ENCODE measurements around the gene GPR157.
"Not testable (repeated sequence)": the region's sequence is repeated elsewhere in the genome, so short reads cannot be mapped to it uniquely, and the experiment has no call there.

Gene GPR157, protein sequence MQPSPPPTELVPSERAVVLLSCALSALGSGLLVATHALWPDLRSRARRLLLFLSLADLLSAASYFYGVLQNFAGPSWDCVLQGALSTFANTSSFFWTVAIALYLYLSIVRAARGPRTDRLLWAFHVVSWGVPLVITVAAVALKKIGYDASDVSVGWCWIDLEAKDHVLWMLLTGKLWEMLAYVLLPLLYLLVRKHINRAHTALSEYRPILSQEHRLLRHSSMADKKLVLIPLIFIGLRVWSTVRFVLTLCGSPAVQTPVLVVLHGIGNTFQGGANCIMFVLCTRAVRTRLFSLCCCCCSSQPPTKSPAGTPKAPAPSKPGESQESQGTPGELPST

DNA sequence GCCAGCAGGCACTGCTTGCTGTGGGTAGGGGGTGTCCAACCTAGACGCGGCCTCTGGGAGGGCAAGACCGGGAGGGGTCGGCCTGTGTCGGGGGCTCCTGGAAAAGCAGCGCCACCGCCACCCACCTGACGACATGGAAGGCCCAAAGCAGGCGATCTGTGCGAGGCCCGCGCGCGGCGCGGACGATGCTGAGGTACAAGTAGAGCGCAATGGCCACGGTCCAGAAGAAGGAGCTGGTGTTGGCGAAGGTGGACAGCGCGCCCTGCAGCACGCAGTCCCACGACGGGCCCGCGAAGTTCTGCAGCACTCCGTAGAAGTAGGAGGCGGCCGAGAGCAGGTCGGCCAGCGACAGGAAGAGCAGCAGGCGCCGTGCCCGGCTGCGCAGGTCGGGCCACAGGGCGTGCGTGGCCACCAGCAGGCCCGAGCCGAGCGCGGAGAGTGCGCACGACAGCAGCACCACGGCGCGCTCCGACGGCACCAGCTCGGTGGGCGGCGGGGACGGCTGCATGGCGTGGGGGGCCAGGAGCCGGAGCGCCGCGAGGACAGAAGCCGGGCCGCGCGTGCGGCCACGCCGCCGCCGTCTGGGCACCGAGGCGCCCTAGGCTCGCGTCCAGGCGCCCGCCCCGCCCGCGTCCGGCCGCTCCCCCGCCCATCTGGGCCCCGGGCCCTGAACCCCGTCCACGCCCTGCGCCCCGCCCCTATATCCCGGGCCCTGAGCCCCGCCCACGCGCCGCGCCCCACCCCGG lies at the start of gene GPR157:
Gene GPR157 (minus strand): TSS at position 583 of the 746 bp plus-strand sequence. CDS start 75 bp downstream, at position 508.
- peak; percentile 99 for DNase-seq (ENCODE audit: low spot score)

DNA sequence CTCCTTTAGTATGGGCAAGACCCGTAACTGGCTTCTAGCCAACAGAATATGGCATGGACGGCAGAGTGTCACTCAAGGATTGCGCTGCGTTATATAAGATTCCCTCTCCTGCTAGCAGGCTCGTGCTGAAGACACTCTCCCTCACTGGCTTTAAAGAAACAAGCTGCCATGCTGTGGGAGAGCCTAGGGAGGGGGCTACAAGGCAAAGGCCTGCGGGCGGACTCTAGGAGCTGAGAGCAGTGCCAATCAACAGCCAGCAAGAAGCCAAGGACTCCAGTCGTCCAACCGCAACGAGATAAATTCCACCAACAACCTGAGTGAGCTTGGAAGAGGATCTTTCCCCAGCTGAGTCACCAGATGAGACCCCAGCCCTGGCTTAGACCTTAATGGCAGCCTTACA lies 45.9 kb upstream of the GPR157 start:
- no peak for DNase-seq (ENCODE audit: low spot score)

DNA sequence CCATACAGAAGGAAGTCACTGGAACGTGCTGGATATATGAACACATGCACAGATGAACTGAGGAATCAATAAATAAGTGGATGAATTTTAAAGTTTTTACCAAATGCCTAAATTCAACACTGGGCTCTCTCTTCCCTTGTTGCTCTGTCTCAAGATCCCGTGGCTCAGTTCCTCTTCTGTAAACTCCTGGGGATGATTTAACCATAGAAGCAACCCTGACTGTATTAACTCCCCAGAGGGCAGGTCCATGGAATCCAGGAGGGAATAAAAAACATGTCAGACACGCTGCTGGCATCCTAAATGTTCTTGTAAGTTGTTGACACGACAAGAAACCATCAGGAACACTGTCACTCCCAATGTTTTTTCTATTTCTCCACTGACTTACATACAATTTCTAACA lies 45.3 kb upstream of the GPR157 start:
- no peak for DNase-seq (ENCODE audit: low spot score)

DNA sequence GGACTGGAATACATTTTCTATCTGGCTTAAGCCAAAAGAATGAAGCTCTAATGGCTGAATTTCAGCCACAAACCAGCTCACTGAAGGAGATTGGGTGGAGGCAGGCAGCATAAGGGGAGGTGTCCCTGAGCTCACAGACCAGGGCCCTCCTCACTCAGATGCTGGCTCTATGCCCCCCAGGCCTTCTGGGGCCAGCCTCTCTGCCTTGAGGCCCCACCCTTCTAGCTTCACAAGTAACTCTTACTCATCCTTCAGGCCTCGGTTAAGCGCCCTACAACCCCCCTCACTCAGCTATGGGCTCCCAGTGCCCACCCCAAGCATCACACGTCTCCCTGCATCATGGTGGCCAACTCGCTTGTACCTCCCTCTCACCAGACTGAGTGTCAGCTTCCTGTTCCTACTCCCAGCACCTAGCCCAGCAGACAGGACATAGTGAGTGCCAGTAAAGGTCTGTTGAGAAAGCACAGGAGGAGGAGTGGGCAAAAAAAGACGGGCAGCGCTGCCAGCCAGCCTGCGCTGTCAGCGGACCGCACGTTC lies 40.8 kb upstream of the GPR157 start:
- peak; percentile 3 for DNase-seq (ENCODE audit: low spot score)

DNA sequence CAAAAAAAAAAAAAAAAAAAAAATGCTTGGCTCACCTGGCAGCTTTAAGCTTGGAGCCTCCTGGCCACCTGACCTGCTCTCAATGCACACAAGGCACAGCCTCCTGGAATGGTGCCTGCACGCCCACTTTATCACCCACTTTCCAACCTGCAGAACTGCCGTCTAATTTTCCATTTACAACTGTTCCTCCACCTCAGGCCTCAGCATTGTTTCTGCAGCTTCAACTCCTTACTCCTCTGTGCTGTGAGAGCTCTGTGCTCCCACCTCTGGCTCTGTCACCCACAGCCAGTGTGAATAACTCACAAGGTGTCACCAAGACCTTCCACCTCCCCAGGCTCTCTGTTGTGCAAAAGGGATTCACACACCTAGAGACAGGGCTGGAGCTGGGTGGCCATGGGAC lies 38.7 kb upstream of the GPR157 start:
- DNase-seq (ENCODE audit: low spot score): peak; percentile 8

DNA sequence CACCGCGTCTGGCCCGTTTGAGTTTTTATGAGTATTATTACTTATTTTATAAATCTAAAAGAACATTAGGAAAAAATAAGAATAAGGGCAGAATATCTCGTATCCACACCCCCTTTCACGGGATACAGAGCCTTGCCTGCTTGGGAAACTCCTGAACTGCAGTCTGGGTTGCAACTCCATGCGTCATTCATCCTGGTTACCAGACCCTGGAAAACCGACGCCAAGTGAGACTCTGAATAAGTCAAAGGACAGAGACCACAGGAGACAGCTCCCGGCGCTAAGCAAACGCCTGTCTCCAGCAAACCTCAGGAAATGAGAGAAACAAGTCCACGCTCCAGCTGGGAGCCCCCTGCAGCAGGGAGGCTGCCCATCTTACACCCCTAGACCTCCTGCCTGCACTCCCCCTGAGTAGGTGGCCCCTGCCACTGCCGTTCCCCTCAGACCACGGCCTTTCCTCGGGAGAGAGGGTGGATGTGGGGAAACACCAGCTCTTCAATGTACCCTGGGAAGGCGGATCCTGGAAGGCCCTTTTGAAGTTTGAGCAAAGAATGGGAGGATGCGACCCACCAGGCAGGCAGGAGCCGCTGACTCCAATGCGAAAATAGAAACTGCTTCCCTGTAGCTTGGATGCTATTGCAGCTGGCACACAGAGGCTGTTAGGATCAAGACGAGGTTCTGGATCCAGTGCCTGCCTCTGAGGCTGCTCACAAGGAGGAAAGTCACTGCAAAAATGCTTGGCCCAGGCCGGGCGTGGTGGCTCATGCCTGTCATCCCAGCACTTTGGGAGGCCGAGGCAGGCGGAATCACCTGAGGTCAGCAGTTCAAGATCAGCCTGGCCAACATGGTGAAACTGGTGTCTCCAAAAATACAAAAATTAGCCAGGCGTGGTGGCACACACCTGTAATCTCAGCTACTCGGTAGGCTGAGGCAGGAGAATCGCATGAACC lies 37.7 kb upstream of the GPR157 start:
- peak; percentile 17 for DNase-seq (ENCODE audit: low spot score)

DNA sequence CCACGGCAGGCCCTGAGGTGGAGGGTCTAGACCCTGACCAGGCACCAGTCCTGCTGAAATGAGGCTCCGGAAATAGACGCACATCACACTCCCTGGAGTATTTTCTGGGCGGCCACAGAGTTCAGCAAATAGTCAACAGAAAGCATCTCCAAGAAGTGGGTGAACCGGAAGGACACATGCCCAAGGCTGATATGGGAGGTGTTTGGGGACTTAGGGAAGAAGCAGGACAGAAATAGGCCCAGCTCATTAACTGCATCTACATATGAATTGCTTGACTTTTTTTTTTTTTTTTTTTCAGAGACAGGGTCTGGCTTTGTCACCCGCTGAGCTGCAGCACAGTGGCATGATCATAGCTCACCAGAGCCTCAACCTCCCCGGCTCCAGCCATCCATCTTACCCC lies 36.5 kb upstream of the GPR157 start:
- DNase-seq (ENCODE audit: low spot score): peak; percentile 10

DNA sequence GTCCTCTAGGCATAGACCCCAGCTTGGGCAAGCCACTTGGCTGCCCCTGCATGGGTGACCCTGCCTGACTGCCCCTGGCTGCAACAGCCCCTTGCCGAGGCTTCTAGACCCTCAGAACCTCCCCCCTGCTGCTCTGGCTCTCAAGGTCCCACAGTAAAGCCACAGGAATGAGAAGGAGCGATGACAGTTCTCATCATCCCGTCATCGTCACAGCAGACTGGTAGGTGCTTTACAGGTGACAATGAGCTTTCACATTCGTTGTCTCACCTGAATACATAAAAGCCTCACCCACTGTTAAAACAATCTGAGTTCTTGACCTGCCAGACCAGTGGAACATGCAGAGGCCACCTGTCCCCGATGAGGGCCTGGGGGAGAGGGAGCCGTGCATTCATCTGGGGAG lies 36.0 kb upstream of the GPR157 start:
- peak; percentile 12 for DNase-seq (ENCODE audit: low spot score)

DNA sequence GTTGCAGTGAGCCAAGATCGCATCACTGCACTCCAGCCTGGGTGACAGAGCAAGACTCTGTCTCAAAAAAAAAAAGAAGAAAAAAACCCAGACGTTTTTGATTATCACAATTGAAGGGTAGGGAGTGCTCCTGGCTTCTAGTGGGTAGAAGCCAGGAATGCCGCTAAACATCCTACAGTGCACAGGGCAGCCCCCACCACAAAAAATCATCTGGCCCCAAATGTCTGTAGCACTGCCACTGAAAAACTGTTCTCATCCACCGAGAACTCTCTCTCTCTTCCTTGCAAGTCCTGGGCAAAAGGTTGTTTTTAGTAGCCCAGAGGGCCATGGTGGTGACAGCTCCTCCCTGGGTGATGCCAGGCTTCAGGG lies 35.6 kb upstream of the GPR157 start:
- DNase-seq (ENCODE audit: low spot score): no peak

DNA sequence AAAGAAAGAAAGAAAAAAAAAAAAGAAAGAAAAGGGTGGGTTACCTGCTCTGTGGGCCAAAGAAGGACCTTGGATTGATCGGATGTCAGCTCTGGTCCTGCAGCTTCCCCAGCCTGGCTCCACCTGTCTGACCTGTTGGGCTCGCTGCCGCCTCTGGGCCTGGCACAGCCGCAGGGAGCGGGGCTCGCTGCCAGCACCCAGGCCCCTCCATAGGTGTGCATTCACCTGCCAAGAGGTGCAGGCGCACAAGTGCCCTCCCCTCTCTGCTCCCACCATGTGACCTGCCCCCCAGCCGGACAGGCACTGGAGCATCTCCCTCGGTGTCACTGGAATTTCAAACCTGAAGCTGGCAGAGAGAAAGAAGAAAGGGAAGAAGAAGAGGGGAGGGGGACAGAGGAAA lies 33.1 kb upstream of the GPR157 start:
- DNase-seq (ENCODE audit: low spot score): peak; percentile 23

DNA sequence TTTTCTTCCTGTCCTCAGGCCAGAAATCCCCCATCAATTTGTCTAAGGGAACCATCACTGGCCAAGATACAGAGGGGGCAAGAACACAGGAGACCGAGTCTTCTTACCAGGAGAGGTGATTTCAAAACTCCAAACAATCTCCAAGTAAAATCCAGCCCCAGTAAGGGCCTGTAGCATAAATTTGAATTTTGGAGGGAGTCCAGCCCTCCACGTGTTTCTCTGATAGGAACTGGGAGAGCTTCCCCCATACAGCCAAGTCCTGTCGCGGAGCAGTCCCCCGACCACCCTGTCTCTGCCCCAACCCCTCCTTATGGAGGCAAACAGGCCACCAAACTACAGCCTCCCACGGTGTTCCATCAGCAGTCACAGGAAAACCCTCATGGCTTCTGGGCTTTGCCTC lies 32.4 kb upstream of the GPR157 start:
- DNase-seq (ENCODE audit: low spot score): peak; percentile 7

DNA sequence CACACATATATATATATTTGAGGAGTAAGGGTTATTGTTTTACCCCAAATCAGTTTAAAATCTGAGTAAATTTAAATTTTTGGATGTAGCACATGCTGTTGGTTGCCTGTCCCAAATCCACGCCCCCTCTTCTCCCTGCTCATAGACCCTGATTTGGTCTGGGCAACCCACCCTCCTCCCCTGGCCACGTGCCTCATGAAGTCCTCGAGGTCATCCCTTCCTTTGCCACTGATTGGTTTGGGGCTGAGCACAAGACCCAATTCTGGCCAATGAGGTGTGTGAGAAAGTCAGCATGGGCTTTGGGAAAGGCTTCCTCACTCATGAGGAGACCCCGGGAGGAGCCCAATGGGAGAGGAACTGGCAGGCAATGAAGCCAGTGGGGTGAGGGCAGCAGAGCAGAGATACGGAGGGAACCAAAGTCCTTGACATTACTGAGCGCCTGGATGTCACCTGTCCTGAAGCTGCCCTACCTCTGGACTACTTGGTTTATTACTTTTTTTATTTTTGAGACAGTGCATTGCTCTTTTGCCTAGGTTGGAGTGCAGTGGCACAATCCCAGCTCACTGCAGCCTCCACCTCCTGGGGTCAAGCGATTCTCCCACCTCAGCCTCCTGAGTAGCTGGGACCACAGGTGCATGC lies 31.3 kb upstream of the GPR157 start:
- DNase-seq (ENCODE audit: low spot score): no peak

DNA sequence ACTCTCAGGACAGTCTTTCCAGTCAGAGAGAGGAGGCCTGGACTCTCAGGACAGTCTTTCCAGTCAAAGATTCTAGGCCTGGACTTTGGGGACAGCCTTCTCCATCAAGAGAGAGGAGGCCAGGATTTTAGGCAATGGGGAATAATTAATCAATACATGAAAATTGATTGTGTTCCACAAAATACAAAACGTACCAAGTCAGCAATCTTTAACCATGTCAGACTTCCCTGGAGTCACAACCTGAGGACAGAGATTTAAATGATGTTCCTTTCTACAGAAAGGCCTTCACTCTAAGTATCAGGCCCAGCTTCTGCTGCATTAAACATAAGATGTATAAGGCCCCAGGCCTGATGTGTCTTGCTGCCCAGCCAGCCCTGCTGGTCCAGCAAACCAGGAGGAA lies 27.0 kb upstream of the GPR157 start:
- DNase-seq (ENCODE audit: low spot score): no peak

DNA sequence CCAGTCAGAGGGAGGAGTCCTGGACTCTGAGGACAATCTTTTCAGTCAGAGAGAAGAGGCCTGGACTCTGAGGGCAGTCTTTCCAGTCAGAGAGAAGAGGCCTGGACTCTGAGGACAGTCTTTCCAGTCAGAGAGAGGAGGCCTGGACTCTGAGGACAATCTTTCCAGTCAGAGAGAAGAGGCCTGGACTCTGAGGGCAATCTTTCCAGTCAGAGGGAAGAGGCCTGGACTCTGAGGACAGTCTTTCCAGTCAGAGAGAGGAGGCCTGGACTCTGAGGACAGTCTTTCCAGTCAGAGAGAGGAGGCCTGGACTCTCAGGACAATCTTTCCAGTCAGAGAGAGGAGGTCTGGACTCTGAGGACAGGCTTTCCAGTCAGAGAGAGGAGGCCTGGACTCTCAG lies 26.5 kb upstream of the GPR157 start:
- DNase-seq (ENCODE audit: low spot score): not testable (repeated sequence)

DNA sequence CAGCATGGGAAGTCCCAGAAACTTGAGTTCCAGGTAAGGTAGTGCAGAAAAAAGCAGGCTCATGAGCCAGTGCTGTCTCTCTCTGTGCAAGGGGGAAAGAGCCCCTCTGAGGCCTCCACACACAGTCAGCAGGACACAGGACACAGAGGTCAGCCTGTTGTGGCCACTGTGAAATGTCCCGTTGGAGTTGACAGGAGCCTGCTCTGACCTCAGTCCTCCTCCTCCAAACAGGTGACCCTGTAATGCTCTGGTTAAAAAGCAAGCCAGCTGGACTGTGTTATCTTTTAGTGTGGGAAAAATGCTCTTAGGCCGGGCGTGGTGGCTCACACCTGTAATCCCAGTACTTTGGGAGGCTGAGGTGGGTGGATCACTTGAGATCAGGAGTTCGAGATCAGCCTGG lies 24.2 kb upstream of the GPR157 start:
- DNase-seq (ENCODE audit: low spot score): no peak

DNA sequence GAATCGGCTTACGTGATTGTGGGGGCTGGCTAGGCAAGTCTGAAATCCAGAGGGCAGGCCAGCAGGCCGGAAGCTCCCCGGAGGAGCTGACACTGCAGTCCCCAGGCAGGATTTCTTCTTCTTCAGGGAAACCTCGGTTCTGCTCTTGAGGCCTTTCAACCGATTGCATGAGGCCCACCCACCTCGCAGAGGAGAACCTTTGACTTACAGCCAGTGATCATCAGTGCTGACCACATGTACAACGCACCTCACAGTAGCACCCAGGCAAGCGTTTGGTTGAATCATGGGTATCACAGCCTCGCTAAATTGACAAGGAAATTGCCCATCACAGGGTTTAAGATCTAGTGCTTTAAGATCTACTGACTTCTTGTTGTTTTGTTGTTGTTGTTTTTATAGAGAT lies 23.6 kb upstream of the GPR157 start:
- no peak for DNase-seq (ENCODE audit: low spot score)

DNA sequence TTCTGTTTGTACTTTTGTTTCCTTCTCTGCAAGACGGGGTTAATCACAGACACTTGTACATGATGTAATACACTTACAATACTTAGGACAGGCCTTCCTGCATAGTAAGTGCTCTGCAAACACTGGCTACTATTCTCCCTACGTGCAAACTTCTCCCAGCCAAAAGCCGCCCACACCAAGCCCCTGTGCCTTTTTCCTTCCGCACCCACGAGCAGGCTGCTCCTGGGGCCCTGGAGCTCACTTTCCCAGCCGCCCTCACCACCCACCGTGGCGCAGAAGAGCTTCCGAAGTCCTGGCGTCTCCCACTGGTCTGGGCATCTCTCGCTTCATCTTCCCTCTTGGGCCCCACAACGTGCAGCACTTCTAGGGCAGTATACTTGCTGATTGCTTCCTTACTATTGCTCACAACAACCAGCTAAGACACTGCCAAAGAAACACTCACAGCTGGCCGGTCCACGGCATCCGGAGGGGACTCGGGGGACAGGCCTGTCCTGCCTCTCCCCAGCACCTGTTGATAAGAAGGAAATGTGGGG lies 22.5 kb upstream of the GPR157 start:
- no peak for DNase-seq (ENCODE audit: low spot score)

DNA sequence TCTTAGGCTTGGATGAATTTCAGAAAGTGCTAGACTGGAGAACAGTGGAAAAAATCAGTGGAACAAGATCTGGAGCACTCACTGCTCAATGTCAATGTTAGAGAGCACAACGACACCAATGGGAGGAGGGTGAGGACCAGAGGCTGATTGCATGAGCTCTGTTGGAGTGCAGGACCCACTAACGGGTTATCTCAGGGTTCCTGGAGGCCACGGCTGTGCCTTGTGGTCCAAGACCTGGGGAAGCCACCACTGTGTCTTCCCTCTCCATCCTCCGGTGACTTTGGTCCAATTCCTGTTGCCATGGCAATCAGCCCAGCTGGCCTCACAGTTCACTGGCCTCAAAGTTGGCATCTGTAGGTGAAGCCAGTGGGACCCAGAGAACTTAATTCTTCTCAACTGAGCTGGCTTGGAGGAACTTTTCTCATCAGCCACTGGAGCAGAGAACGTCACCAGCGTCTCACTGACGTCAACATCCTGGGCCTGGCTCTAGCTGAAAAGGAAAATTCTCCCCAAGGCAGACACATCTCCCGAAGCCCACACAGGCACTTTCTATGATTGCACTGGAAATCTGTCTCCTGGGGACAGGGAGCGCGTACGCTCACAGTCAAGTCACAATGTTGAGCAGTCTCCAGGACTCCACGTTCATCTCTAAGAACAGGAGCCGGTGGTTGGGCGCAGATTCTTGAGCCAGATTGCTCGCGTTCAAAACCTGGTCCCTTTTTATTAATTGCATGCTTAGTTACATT lies 21.9 kb upstream of the GPR157 start:
- no peak for DNase-seq (ENCODE audit: low spot score)

DNA sequence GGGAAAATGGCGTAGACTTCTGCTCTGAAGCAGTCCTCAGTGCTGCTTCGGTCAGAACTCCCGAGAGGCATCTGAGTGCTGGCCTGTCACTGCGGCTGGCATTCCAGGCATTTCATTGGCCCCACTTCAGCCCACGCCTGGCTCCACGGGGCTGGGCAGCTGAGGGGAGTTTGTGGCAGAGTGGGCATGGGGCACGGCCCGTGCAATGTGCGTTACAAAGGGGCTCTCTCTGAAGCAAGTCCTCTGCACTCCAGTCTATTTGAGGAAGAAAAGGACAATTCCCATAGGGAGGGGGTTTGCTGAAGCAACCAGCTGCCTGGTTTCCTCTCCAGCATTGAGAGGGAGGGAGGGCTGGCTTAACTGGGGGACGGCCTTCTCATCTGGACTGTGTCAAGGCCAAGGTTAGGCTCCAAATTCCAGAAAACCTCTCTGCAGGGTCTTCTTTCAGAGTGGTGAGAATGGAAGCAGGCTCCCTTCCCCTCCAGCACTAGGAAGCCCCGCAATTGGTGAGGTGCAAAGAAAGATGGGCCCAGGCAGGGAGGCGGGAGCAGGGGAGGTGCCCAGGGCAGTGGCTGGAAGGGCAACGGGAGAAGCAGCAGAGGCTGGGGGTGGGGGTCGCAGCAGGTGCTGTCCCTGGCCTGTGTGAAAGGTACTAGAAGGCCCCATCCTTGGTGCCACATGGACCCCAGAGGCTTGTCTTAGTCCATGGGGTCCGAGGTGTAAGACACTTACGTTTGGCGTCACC lies 21.1 kb upstream of the GPR157 start:
- DNase-seq (ENCODE audit: low spot score): peak; percentile 14

DNA sequence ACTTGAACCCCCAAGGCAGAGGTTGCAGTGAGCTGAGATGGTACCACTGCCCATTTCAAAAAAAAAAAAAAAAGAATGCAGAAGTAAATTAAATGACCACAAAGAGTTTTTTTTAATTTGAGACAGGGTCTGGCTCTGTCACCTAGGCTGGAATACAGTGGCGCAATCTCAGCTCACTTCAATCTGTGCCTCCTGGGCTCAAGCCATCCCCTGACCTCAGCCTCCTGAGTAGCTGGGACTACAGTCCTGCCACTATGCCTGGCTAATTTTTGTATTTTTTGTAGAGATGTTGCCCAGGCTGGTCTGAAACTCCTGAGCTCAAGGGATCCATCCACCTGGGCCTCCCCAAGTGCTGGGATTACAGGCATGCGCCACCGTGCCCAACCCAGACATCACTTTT lies 20.2 kb upstream of the GPR157 start:
- no peak for DNase-seq (ENCODE audit: low spot score)

All from D341Med (cell line).